ENCODE data around the gene DSCAML1.

Gene DSCAML1

DNA sequence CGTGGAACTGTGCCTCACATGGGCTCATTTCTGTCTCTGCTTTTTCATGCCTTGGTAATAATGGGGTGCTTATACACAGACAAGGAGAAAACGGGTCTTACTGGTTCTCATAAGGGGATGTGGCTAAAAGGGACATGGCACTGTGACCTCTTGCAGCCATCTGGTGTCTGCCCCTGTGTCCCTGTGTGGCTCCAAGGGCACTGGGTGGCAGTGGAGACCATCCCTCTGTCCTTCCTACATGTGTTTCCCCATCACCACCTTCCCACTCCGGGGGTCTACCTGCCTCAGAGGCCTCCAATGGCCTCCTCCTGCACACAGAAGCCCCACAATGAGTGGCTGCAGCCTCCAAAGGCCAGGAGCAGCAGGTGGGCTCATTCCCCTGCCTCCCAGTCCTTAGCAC lies 248.1 kb downstream of the DSCAML1 start:
- no peak for DNase-seq (ENCODE audit: low spot score)

GRCh38 chr11:117547946-117548345 lies 249.1 kb downstream of the DSCAML1 start:
- no peak for DNase-seq (ENCODE audit: low spot score)

GRCh38 chr11:117547195-117547850 lies 249.7 kb downstream of the DSCAML1 start:
- no peak for DNase-seq (ENCODE audit: low spot score)

DNA sequence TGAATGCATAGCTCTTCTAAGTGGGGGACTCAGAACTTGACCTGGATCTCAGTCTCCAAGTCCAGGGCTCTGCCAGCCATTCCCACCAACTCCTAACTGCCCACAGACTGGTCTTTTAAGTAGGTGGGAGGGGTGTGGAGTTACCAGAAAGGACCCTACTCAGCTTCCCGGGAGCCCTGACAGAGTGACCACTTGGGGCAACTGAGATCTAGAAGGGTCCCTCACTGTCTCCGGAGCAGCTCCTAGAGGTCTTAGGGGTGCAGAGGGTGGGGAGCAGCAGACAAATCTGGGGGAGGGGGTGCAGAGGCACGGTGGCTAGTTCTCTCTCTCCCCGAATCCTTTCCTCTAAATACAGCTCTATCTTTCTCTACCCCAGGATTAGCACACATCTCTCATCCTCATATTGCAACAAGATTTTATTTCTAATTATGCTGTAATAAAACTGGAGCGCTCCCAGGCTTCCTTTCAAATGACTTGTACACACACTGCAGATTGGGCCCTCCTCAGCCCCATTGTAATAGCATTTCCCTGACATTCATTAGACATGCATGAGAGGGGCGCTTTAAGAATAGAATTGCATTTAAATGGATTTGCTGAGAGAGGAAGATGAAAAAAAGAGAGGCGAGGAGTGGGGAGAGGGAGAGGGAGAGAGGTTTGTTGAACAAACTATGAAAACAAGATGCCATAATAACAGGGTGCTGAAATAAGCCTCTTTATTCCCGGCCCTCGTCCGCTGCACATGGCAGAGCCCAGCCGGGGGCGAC lies 250.4 kb downstream of the DSCAML1 start:
- DNase-seq (ENCODE audit: low spot score), result no peak

DNA sequence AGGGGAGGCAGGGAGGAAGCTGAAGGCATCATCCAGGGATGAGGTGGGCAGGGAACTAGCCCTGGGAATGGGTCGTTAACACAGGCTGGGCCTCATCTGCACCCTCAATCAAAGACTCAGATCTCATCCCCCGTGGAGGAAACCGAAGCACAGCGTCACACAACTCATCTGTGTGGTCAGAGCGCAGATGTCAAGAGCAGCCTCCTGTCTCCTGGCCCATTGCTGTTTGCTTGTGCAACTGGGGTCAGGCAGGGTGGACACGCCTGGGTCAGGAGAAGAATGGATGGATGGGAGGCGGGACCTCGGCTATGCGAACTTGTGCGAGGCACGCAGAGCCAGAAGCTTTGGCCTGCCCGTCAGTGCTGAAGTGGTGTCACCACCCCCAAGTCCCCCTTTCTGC lies 251.3 kb downstream of the DSCAML1 start:
- DNase-seq (ENCODE audit: low spot score), result no peak

DNA sequence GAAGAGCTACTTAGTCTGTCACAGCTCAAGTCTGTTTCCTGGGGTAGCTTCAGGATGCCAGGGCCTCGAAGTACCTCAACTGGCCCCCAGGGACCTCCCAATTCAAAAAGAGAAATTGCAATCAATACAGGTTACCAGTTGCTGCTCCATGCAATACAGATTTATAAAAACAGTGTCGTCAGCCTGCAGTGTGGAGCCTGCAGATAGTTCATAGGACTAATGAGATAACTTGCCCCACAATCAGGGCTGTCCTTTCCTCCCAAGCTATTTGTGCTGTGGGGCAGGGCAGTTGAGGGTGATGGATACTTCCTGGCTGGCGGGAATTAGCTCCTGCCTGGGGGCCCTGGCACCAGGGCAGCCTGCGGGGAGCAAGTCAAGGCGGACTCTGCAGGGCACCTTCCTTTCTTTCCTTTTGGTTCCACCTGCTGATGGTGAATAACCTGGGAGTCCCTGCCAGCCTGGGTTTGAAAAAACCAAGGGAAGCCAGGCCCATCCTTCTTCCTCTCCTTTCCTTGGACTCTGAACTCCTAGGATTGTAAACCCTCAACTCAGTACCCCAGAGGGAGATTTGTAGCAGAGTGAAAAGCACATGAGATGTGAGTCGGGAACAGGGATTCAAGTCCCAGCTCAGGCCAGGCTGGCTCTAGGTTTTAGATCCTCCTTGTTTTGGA lies 252.8 kb downstream of the DSCAML1 start:
- DNase-seq (ENCODE audit: low spot score), result no peak

DNA sequence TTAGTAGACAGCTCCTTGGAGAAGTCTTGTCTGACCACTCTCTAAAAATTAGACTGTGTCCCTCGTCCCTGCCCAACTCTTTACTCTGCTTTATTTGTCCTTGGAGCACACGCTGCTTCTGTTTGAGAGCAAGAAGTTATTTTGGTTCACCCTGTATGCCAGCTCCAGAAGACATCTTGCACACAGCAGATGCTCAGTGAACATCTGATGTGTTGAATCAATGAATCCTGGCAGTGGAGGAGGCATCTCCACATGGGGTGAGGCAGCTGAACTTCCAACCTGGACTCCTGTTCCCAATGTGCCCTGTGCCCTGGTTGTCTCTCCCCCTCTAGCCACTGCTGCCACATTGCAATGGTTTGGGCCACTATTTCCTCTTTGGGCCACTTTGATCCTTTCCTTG lies 255.8 kb downstream of the DSCAML1 start:
- no peak for DNase-seq (ENCODE audit: low spot score)

DNA sequence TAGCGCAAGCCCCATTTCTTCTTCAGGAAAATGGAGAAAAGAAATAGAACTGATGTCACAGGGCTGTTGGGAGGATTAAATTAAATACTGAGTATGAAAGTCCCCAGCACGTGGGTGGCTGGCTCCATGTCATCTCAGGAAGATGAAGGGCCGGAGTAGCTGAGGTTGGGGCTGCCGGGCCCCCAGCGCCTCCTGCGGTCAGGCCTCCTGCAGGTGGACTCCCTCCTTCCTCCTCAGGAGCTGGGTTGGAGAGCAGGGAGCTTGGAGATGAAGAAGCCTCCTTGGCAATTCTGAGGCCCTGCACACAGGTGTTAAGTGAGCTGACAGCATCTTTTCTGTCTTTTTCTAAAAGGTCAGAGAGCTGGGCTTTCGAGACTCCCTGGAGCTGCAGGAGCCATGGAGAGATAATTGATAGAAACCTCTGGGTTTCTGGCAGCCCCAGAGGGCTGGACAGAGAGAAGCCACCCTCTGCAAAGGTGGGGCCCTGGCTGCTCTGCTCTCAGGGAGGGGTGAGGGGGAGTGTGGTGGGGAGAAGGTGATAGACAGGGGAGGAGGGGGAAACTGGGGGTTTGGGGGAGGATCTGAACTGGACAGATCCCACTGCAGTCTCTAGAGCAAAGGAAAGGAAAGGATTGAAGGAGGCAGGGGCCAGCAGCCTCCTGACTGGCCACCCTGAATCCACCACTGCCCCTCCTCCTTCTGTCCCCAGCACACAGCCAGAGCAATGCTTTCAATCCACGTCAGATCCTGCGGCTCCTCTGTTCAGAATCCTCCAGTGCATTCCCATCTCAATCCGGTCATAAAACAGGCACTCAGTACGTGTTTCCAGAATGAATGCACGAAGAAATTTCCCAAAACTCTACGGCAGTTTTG lies 258.5 kb downstream of the DSCAML1 start:
- DNase-seq (ENCODE audit: low spot score), result no peak

DNA sequence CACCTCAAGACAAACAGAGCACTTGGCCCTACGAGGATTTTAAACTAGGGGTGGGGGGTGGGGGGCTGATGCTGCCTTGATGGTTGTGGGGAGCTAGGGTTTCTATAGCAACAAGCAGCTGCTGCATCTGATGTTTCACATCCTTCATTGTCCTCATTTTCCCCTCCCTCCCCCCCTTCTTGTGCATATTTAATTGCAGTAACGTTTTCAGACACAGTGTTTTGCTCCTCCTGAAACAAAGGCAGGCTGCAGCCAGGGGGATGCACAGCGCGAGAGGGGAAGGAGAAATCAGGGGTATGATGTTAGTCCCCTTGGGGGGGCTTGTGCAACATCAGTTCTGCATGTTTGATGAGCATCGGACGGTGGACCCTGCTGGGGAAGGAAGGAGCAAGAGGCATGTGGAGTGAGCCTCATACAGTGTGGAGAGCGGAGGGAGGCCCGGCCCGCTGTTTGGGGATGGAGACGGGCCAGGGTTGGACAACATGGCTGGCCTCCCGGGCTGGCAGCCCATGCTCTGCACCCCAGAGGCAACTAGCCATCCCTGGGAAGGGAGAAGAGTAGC lies 261.1 kb downstream of the DSCAML1 start:
- no peak for DNase-seq (ENCODE audit: low spot score)

GRCh38 chr11:117535201-117535849 lies 261.7 kb downstream of the DSCAML1 start:
- no peak for DNase-seq (ENCODE audit: low spot score)

- DNase-seq (ENCODE audit: low spot score), result no peak
These were observed 264.4 kb downstream of the DSCAML1 start for GRCh38 chr11:117532568-117532967.

DNA sequence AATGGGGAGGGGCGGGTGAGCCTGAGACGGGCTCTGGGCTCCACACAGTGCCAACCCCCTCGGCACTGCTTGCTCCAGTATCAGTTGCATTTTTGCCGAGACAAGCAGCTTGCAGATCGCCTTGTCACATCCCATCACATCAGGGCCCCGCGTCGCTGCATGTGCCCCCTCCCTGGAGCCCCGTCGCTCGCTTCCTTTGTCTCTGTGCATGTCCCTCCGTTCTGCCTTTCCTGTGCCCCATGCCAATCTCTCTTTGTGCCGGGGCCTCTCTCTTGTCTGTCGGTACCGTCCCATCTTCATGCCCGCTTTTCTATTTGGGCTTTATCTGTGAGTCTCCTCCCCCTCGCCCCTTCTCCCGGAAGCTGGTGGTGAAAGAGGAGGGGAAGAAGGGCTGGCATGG lies 267.2 kb downstream of the DSCAML1 start:
- DNase-seq (ENCODE audit: low spot score), result no peak

DNA sequence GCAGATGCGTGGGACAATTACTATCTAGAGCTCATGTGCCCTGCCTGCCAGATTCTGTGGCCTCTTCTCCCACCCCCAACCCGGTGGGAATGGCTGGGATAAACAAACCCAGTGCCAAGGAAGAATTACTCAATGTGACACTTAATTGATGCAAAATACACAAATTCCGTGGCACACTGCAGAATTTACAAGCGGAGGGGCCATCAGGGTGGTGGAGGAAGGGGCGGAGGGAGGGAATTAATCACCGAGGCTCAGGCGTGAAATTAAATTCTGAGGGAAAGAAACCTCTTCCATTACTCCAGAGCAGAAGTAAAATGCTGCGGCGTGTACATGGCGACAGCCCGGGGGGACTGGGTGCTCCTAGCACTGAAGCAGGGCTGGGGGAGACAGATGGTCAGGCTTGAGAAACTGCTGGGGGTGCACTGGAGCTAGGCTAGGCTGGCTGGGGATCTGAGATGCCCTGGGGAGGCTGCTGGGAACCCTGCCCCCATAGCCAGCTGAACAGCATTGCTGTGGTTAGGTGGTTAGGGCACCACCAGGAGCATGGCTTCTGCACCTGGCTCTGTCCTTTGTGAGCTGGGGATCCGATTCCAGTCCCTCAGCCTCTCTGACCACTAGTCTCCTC lies 268.8 kb downstream of the DSCAML1 start:
- no peak for DNase-seq (ENCODE audit: low spot score)

- no peak for DNase-seq (ENCODE audit: low spot score)
These were observed 269.7 kb downstream of the DSCAML1 start for GRCh38 chr11:117527271-117527670.

DNA sequence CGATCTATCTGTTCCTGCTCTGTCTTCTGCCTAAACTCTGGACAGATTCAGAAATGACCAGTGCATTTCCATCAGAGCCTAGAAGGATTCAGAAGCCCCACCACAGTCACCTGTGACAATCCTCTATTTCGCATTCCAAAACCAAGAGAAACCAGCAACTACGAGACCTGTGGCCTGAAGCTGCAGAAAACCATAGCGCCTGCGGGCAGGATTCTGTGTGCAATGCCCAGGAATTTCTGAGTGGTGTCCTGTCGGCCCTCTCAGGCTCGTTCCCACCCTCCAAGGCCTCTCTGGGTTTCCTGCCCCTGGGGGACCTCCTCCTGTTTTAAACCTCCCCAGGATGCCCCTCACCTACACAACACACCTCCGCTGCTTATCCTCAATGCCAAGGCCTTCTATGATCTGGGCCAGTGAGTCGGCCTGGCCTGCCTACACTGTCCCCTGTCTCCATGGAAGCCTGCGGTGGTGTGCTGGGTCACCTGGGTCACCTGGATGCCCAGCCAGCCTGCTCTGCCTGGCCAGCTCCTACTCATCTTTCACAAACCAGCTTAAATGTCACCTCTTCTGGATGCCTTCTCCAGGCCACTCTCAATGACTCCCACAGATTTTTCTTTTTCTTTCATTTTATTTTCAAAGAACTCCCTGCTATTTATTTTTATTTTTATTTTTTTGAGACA lies 271.0 kb downstream of the DSCAML1 start:
- no peak for DNase-seq (ENCODE audit: low spot score)

GRCh38 chr11:117524468-117525183 lies 272.4 kb downstream of the DSCAML1 start:
- no peak for DNase-seq (ENCODE audit: low spot score)

DNA sequence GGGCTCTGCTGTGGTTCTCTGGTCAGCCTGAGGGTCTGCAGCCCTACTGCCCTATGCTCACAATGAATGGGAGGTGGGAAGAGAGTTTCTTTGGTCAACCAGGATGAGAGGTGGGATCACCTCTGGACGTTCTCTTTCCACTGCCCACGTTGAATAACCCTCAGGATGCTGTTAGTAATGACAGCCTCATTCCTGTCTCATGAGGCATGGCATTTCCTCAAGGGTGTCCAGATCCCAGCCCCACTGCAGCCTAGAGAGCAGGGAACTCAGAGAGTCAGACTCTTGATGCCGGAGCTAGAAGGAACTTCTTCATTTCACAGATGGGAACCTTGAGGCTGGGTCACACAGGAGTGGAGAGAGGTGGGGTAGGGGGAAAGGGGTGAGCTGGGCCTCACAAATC lies 273.3 kb downstream of the DSCAML1 start:
- no peak for DNase-seq (ENCODE audit: low spot score)

- DNase-seq (ENCODE audit: low spot score), result no peak
These were observed 275.0 kb downstream of the DSCAML1 start for GRCh38 chr11:117521974-117522373.

GRCh38 chr11:117520966-117521365 lies 276.1 kb downstream of the DSCAML1 start:
- DNase-seq (ENCODE audit: low spot score), result no peak

GRCh38 chr11:117520201-117520600 lies 276.8 kb downstream of the DSCAML1 start:
- peak; percentile 23 for DNase-seq (ENCODE audit: low spot score)

Data from RKO (cell line).